ENCODE measurements around the gene PSMB8.
A peak's percentile ranks its signal among the peaks of the same experiment; 100 is the strongest.

The PSMB8 gene

GRCh38 chr6:32855467-32856174 lies 11.8 kb upstream of the PSMB8 start:
- Histone ChIP-seq H3K4me1 (ENCODE audit: control insufficient read depth, insufficient read depth, low read length) (peaks cover 7% of the 10 kb centered on the region), H3K4me3 (ENCODE audit: low read depth, low read length) (no peak overlapping the region), H3K27ac (ENCODE audit: low read depth, low read length) (no peak overlapping the region), H3K27me3 (ENCODE audit: control insufficient read depth, insufficient read depth, low read length) (peaks cover 52% of the 10 kb centered on the region), H3K9ac (ENCODE audit: low read depth, low read length) (no peak overlapping the region), H3K36me3 (ENCODE audit: control insufficient read depth, insufficient read depth, low read length) (peaks cover 4% of the 10 kb centered on the region), H3K9me3 (ENCODE audit: control insufficient read depth, insufficient read depth, low read length) (no peaks in the 10 kb centered on the region)

- Histone ChIP-seq H3K4me1 (ENCODE audit: control insufficient read depth, insufficient read depth, low read length) (peaks cover 5% of the 10 kb centered on the region; the same call in 1 of the 2 replicates), H3K4me3 (ENCODE audit: low read depth, low read length) (peak overlapping the region; percentile 71), H3K36me3 (ENCODE audit: control insufficient read depth, insufficient read depth, low read length) (peaks cover 10% of the 10 kb centered on the region), H3K27me3 (ENCODE audit: control insufficient read depth, insufficient read depth, low read length) (peaks cover 52% of the 10 kb centered on the region), H3K27ac (ENCODE audit: low read depth, low read length) (no peak overlapping the region), H3K9me3 (ENCODE audit: control insufficient read depth, insufficient read depth, low read length) (no peaks in the 10 kb centered on the region), H3K9ac (ENCODE audit: low read depth, low read length) (no peak overlapping the region)
These were observed 10.7 kb upstream of the PSMB8 start for GRCh38 chr6:32854376-32855178.

GRCh38 chr6:32853541-32854375 lies 9.9 kb upstream of the PSMB8 start, which contains the start of the genes PSMB9 and TAP1:
Gene PSMB9 (plus strand): TSS chr6:32854192. CDS start chr6:32854230, 38 bp downstream.
Gene TAP1 (minus strand): TSS chr6:32853704. CDS start chr6:32853636, 68 bp downstream.
- H3K4me1 ChIP-seq (ENCODE audit: control insufficient read depth, insufficient read depth, low read length), result peaks cover 5% of the 10 kb centered on the region; the same call in 1 of the 2 replicates
- H3K36me3 ChIP-seq (ENCODE audit: control insufficient read depth, insufficient read depth, low read length), result peaks cover 11% of the 10 kb centered on the region
- H3K9ac ChIP-seq (ENCODE audit: low read depth, low read length), result peak within 1 kb of the TSS; percentile 27; the same call in 1 of the 2 replicates
- H3K4me3 ChIP-seq (ENCODE audit: low read depth, low read length), result peak within 1 kb of the TSS; percentile 71
- H3K9me3 ChIP-seq (ENCODE audit: control insufficient read depth, insufficient read depth, low read length), result no peaks in the 10 kb centered on the region
- peak within 1 kb of the TSS; percentile 53 for H3K27ac ChIP-seq (ENCODE audit: low read depth, low read length)
- peaks cover 52% of the 10 kb centered on the region for H3K27me3 ChIP-seq (ENCODE audit: control insufficient read depth, insufficient read depth, low read length)

GRCh38 chr6:32852844-32853540 lies 9.1 kb upstream of the PSMB8 start:
- Histone ChIP-seq H3K4me1 (ENCODE audit: control insufficient read depth, insufficient read depth, low read length) (peaks cover 5% of the 10 kb centered on the region; the same call in 1 of the 2 replicates), H3K4me3 (ENCODE audit: low read depth, low read length) (peak overlapping the region; percentile 71), H3K9ac (ENCODE audit: low read depth, low read length) (peak overlapping the region; percentile 25; the same call in 1 of the 2 replicates), H3K36me3 (ENCODE audit: control insufficient read depth, insufficient read depth, low read length) (peaks cover 18% of the 10 kb centered on the region), H3K27me3 (ENCODE audit: control insufficient read depth, insufficient read depth, low read length) (peaks cover 52% of the 10 kb centered on the region), H3K9me3 (ENCODE audit: control insufficient read depth, insufficient read depth, low read length) (no peaks in the 10 kb centered on the region), H3K27ac (ENCODE audit: low read depth, low read length) (no peak overlapping the region)

GRCh38 chr6:32852018-32852843 lies 8.4 kb upstream of the PSMB8 start:
- Histone ChIP-seq H3K27me3 (ENCODE audit: control insufficient read depth, insufficient read depth, low read length) (peaks cover 48% of the 10 kb centered on the region), H3K4me3 (ENCODE audit: low read depth, low read length) (peak overlapping the region; percentile 71), H3K36me3 (ENCODE audit: control insufficient read depth, insufficient read depth, low read length) (peaks cover 23% of the 10 kb centered on the region), H3K9me3 (ENCODE audit: control insufficient read depth, insufficient read depth, low read length) (no peaks in the 10 kb centered on the region), H3K27ac (ENCODE audit: low read depth, low read length) (no peak overlapping the region), H3K9ac (ENCODE audit: low read depth, low read length) (no peak overlapping the region), H3K4me1 (ENCODE audit: control insufficient read depth, insufficient read depth, low read length) (peaks cover 5% of the 10 kb centered on the region; the same call in 1 of the 2 replicates)

GRCh38 chr6:32851025-32851424 lies 7.2 kb upstream of the PSMB8 start:
- H3K27ac ChIP-seq (ENCODE audit: low read depth, low read length), result no peak overlapping the region
- H3K4me3 ChIP-seq (ENCODE audit: low read depth, low read length), result no peak overlapping the region
- peaks cover 5% of the 10 kb centered on the region; the same call in 1 of the 2 replicates for H3K4me1 ChIP-seq (ENCODE audit: control insufficient read depth, insufficient read depth, low read length)
- peaks cover 44% of the 10 kb centered on the region for H3K27me3 ChIP-seq (ENCODE audit: control insufficient read depth, insufficient read depth, low read length)
- H3K36me3 ChIP-seq (ENCODE audit: control insufficient read depth, insufficient read depth, low read length), result peaks cover 29% of the 10 kb centered on the region
- H3K9me3 ChIP-seq (ENCODE audit: control insufficient read depth, insufficient read depth, low read length), result no peaks in the 10 kb centered on the region
- no peak overlapping the region for H3K9ac ChIP-seq (ENCODE audit: low read depth, low read length)

- H3K36me3 ChIP-seq (ENCODE audit: control insufficient read depth, insufficient read depth, low read length), result peaks cover 29% of the 10 kb centered on the region
- no peak overlapping the region for H3K9ac ChIP-seq (ENCODE audit: low read depth, low read length)
- H3K4me3 ChIP-seq (ENCODE audit: low read depth, low read length), result no peak overlapping the region
- H3K4me1 ChIP-seq (ENCODE audit: control insufficient read depth, insufficient read depth, low read length), result peaks cover 5% of the 10 kb centered on the region; the same call in 1 of the 2 replicates
- H3K9me3 ChIP-seq (ENCODE audit: control insufficient read depth, insufficient read depth, low read length), result no peaks in the 10 kb centered on the region
- H3K27ac ChIP-seq (ENCODE audit: low read depth, low read length), result no peak overlapping the region
- peaks cover 26% of the 10 kb centered on the region for H3K27me3 ChIP-seq (ENCODE audit: control insufficient read depth, insufficient read depth, low read length)
These were observed 5.3 kb upstream of the PSMB8 start for GRCh38 chr6:32849126-32849525.

- H3K9ac ChIP-seq (ENCODE audit: low read depth, low read length), result no peak overlapping the region
- peaks cover 35% of the 10 kb centered on the region for H3K27me3 ChIP-seq (ENCODE audit: control insufficient read depth, insufficient read depth, low read length)
- no peak overlapping the region for H3K27ac ChIP-seq (ENCODE audit: low read depth, low read length)
- H3K36me3 ChIP-seq (ENCODE audit: control insufficient read depth, insufficient read depth, low read length), result peaks cover 29% of the 10 kb centered on the region
- H3K9me3 ChIP-seq (ENCODE audit: control insufficient read depth, insufficient read depth, low read length), result no peaks in the 10 kb centered on the region
- H3K4me1 ChIP-seq (ENCODE audit: control insufficient read depth, insufficient read depth, low read length), result peaks cover 10% of the 10 kb centered on the region
- H3K4me3 ChIP-seq (ENCODE audit: low read depth, low read length), result no peak overlapping the region
These were observed 3.9 kb upstream of the PSMB8 start for GRCh38 chr6:32847795-32848194.

- H3K36me3 ChIP-seq (ENCODE audit: control insufficient read depth, insufficient read depth, low read length), result peaks cover 29% of the 10 kb centered on the region
These were observed 3.2 kb upstream of the PSMB8 start for GRCh38 chr6:32847004-32847403.

More at GRCh38 chr6:32847004-32847403, 3.2 kb upstream of the PSMB8 start:
- H3K4me1 ChIP-seq (ENCODE audit: control insufficient read depth, insufficient read depth, low read length), result peaks cover 5% of the 10 kb centered on the region; the same call in 1 of the 2 replicates
- no peak overlapping the region for H3K4me3 ChIP-seq (ENCODE audit: low read depth, low read length)
- H3K9ac ChIP-seq (ENCODE audit: low read depth, low read length), result no peak overlapping the region
- peaks cover 30% of the 10 kb centered on the region for H3K27me3 ChIP-seq (ENCODE audit: control insufficient read depth, insufficient read depth, low read length)
- H3K9me3 ChIP-seq (ENCODE audit: control insufficient read depth, insufficient read depth, low read length), result no peaks in the 10 kb centered on the region
- no peak overlapping the region for H3K27ac ChIP-seq (ENCODE audit: low read depth, low read length)

Measured in HUES48 (cell line).